SK-N-SH (cell line): Measurements from ENCODE around the gene PROM2. TPM values are rescaled to one million over a fixed set of nuclear protein-coding genes. Genes with fewer than 3 reads are reported as not detected.

ENCODE experiments used
- CTCF ChIA-PET: fragments of 300-600, 350-600 bp; formaldehyde crosslinking; extraction: SDS; loops from one replicate; lab custom pipeline; 2021; lab: Yijun Ruan, JAX
- POLR2A ChIA-PET: fragments of 350-600 bp; sonication (Branson Sonifier 250); formaldehyde crosslinking; extraction: SDS; loops from one replicate; lab custom pipeline; 2020; ENCODE audit warnings: antibody characterized with exemption, inconsistent platforms; lab: Yijun Ruan, JAX
- DNase-seq: peaks from one replicate; pipeline ENCODE4 v3.0.0; 2012
- H2AFZ ChIP-seq: fragments of 200-600 bp; sonication (generic); 2 replicates; pipeline ENCODE4 v1.8.1; 2016; ENCODE audit warnings: antibody characterized with exemption, mild to moderate bottlenecking, low read depth
- H3F3A ChIP-seq: fragments of 200-600 bp; sonication (generic); replicated peaks from 2 replicates; pipeline ENCODE3; 2016; ENCODE audit warnings: antibody characterized with exemption, mild to moderate bottlenecking; ENCODE audit not compliant: insufficient read depth
- H3K27ac ChIP-seq, 2 experiments: fragments of 200-500 bp in 1 of 2; fragments of 200-600 bp in 1 of 2; sonication (Bioruptor generic) in 1 of 2; sonication (generic), shearing (Covaris generic) in 1 of 2; 2 replicates each; pipeline versions ENCODE4 v1.5.1 to v1.6.1; 2014 to 2016; ENCODE audit warnings: low read depth in 2 of 2, inconsistent platforms in 1 of 2, low read length in 1 of 2, mild to moderate bottlenecking in 1 of 2, mixed read lengths in 1 of 2
- H3K27me3 ChIP-seq: fragments of 200-600 bp; sonication (generic), shearing (Covaris generic); 2 replicates; pipeline ENCODE4 v1.6.1; 2016; ENCODE audit warnings: mixed run types; ENCODE audit not compliant: insufficient read depth
- H3K36me3 ChIP-seq, 2 experiments: fragments of 200-500 bp in 1 of 2; fragments of 200-600 bp in 1 of 2; sonication (Bioruptor generic) in 1 of 2; sonication (generic) in 1 of 2; replicated peaks in 1 of 2; 2 replicates each; pipeline versions ENCODE3 to v1.5.1; 2014 to 2016; ENCODE audit warnings: low read length in 1 of 2, mild to moderate bottlenecking in 1 of 2; ENCODE audit not compliant: insufficient read depth in 2 of 2, control insufficient read depth in 1 of 2
- H3K4me1 ChIP-seq, 2 experiments: fragments of 200-500 bp in 1 of 2; fragments of 200-600 bp in 1 of 2; sonication (Bioruptor generic) in 1 of 2; sonication (generic), shearing (Covaris generic) in 1 of 2; 2 replicates each; pipeline versions ENCODE4 v1.5.1 to v1.6.1; 2014 to 2016; ENCODE audit warnings: low read depth in 1 of 2, low read length in 1 of 2, mixed run types in 1 of 2; ENCODE audit not compliant: insufficient read depth in 2 of 2, control insufficient read depth in 1 of 2
- H3K4me2 ChIP-seq: fragments of 200-600 bp; sonication (generic), shearing (Covaris generic); 2 replicates; pipeline ENCODE4 v1.6.1; 2017; ENCODE audit warnings: mixed run types
- H3K4me3 ChIP-seq, 2 experiments: fragments of 200-500 bp in 1 of 2; fragments of 200-600 bp in 1 of 2; sonication (Bioruptor generic) in 1 of 2; sonication (generic), shearing (Covaris generic) in 1 of 2; 2 replicates each; pipeline versions ENCODE4 v1.5.1 to v1.8.1; 2014 to 2016; ENCODE audit warnings: low read depth in 2 of 2, inconsistent platforms in 1 of 2, low read length in 1 of 2, mild to moderate bottlenecking in 1 of 2, mixed read lengths in 1 of 2, moderate library complexity in 1 of 2
- H3K79me2 ChIP-seq: fragments of 200-600 bp; sonication (generic); 2 replicates; pipeline ENCODE4 v1.8.1; 2017; ENCODE audit warnings: mild to moderate bottlenecking; ENCODE audit not compliant: insufficient read depth
- H3K9ac ChIP-seq: fragments of 200-600 bp; sonication (generic); 2 replicates; pipeline ENCODE4 v1.6.1; 2017; ENCODE audit warnings: mixed run types
- H3K9me2 ChIP-seq: fragments of 200-600 bp; sonication (generic); 2 replicates; pipeline ENCODE4 v1.6.1; 2017; ENCODE audit warnings: mixed run types
- H3K9me3 ChIP-seq: fragments of 200-600 bp; sonication (generic); 2 replicates; pipeline ENCODE4 v1.6.1; 2017; ENCODE audit warnings: mixed run types, mild to moderate bottlenecking, moderate library complexity
- H4K20me1 ChIP-seq: fragments of 200-600 bp; sonication (generic); 2 replicates; pipeline ENCODE4 v1.6.1; 2017; ENCODE audit warnings: mild to moderate bottlenecking, mixed run types; ENCODE audit not compliant: insufficient read depth
- CHD2 ChIP-seq: fragments of 150-350 bp; IDR thresholded peaks from 2 replicates; pipeline ENCODE4 v1.6.1; 2018; ENCODE audit warnings: low read length; ENCODE audit not compliant: partially characterized antibody
- ELF1 ChIP-seq: IDR thresholded peaks from 2 replicates; pipeline ENCODE4 v1.4.0; 2012
- GATA2 ChIP-seq: sonication (generic); formaldehyde crosslinking; IDR thresholded peaks from 2 replicates; pipeline ENCODE4 v1.5.0; 2020; ENCODE audit warnings: mild to moderate bottlenecking, missing genetic modification reagents
- IRF3 ChIP-seq: fragments of 150-350 bp; IDR thresholded peaks from 2 replicates; pipeline ENCODE4 v1.6.1; 2016; ENCODE audit warnings: mild to moderate bottlenecking, low read depth, low read length
- JUND ChIP-seq: IDR thresholded peaks from 2 replicates; pipeline ENCODE4 v1.4.0; 2012
- MEF2A ChIP-seq: IDR thresholded peaks from 2 replicates; pipeline ENCODE4 v1.4.0; 2012; ENCODE audit warnings: low read depth, borderline replicate concordance
- PBX3 ChIP-seq: IDR thresholded peaks from 2 replicates; pipeline ENCODE4; 2012
- RAD21 ChIP-seq: IDR thresholded peaks from 2 replicates; pipeline ENCODE4 v1.6.1; 2012; ENCODE audit warnings: mild to moderate bottlenecking, low read length
- RFX5 ChIP-seq: IDR thresholded peaks from 2 replicates; pipeline ENCODE4 v1.6.1; 2012; ENCODE audit warnings: mild to moderate bottlenecking, improper control_type of control experiment, low read length
- SIN3A ChIP-seq: IDR thresholded peaks from 2 replicates; pipeline ENCODE4 v1.6.1; 2012; ENCODE audit warnings: low read depth, mild to moderate bottlenecking, low read length, moderate library complexity, borderline replicate concordance
- TAF1 ChIP-seq: IDR thresholded peaks from 2 replicates; pipeline ENCODE4 v1.6.1; 2012; ENCODE audit warnings: low read depth, mild to moderate bottlenecking, low read length, moderate library complexity, borderline replicate concordance
- TCF12 ChIP-seq: IDR thresholded peaks from 2 replicates; pipeline ENCODE4 v1.4.0; 2012
- YY1 ChIP-seq: IDR thresholded peaks from 2 replicates; pipeline ENCODE4 v1.4.0; 2012; ENCODE audit warnings: low read depth, mild to moderate bottlenecking
- WGBS: methylation state at CpG from one replicate; pipeline ENCODE4 v1.1.6; 2017; ENCODE audit warnings: low lambda C conversion rate; 5-methylcytosine and 5-hydroxymethylcytosine counted together
- polyA plus RNA-seq, 3 experiments: library from polyadenylated mRNA; depleted of rRNA; stranded (reverse); fragments of >200 nt; gene quantifications; 2 replicates each; pipeline ENCODE4 v1.2.3, GENCODE V29; 2012

Gene PROM2
- polyA plus RNA-seq, 1 of the 3 experiments (the other 2 are of a cell fraction): 0.38 TPM

- no peak for DNase-seq
- Histone ChIP-seq H3F3A (no peaks in the 10 kb centered on the region), H3K9ac (no peak overlapping the region), H3K9me2 (no peaks in the 10 kb centered on the region), H3K4me3 (no peak overlapping the region), H2AFZ (no peak overlapping the region), H3K4me1 (no peaks in the 10 kb centered on the region), H3K9me3 (no peaks in the 10 kb centered on the region), H3K36me3 (no peaks in the 10 kb centered on the region), H3K79me2 (no peaks in the 10 kb centered on the region), H3K4me2 (no peak overlapping the region), H3K27me3 (no peaks in the 10 kb centered on the region; the same call in 1 of the 2 replicates), H4K20me1 (no peaks in the 10 kb centered on the region), H3K27ac (no peak overlapping the region)
- POLR2A ChIA-PET: no interaction called here
- CTCF ChIA-PET: interaction anchor here (0.7 to 2.1 kb wide), 3 partner anchors 35 to 366 kb away, joined by 3 to 11 read pairs (median 5); no protein-coding TSS in a partner anchor
- TF ChIP-seq TCF12 (no peak), TAF1 (no peak), RFX5 (no peak), YY1 (no peak), GATA2 (CRISPR knock-in tag) (no peak), CHD2 (no peak)
- WGBS: 55% methylated on average over 4 of the region's 4 CpGs
Observed at GRCh38 chr2:95310651-95311050, 36.4 kb downstream of the PROM2 start.

- no peak for TF ChIP-seq JUND
- TF ChIP-seq IRF3: no peak
- no peak for TF ChIP-seq MEF2A
- no peak for TF ChIP-seq PBX3
- no peak for TF ChIP-seq CHD2
- no peak for TF ChIP-seq GATA2 (CRISPR knock-in tag)
- TF ChIP-seq ELF1: no peak
- TF ChIP-seq SIN3A: no peak
- TF ChIP-seq TAF1: no peak
- no peak for TF ChIP-seq RAD21
- H3K9ac ChIP-seq: no peak overlapping the region
- H3K4me3 ChIP-seq: no peak overlapping the region
- no peaks in the 10 kb centered on the region for H3K79me2 ChIP-seq
- H3K27ac ChIP-seq: no peak overlapping the region
- H3K9me3 ChIP-seq: no peaks in the 10 kb centered on the region
- CTCF ChIA-PET: interaction anchor here (6.8 kb wide), 1 partner anchor 80 kb away, joined by 90 read pairs; no protein-coding TSS in a partner anchor
- no peaks in the 10 kb centered on the region for H3K9me2 ChIP-seq
- DNase-seq: no peak
- H3K27me3 ChIP-seq: no peaks in the 10 kb centered on the region; the same call in 1 of the 2 replicates
- no peaks in the 10 kb centered on the region for H3F3A ChIP-seq
- no peaks in the 10 kb centered on the region for H3K4me1 ChIP-seq
- POLR2A ChIA-PET: interaction anchor here (0.7 kb wide), 1 partner anchor 105 kb away, joined by 3 read pairs; no protein-coding TSS in a partner anchor
- H3K4me2 ChIP-seq: no peak overlapping the region
- H2AFZ ChIP-seq: no peak overlapping the region
- WGBS: 49% methylated on average over 17 of the region's 26 CpGs
- no peaks in the 10 kb centered on the region for H4K20me1 ChIP-seq
- H3K36me3 ChIP-seq: no peaks in the 10 kb centered on the region
Observed at GRCh38 chr2:95311815-95312542, 37.7 kb downstream of the PROM2 start.
